Measurements from ENCODE around the gene BRINP2.

Gene BRINP2

GRCh38 chr1:177281901-177282300 is 111.1 kb downstream of the BRINP2 start:
- Histone ChIP-seq H3K4me3 (no peak overlapping the region), H3K27ac (no peak overlapping the region), H3K9me3 (ENCODE audit: low read depth, low read length) (no peaks in the 10 kb centered on the region), H3K9ac (ENCODE audit: insufficient read length) (no peak overlapping the region), H3K36me3 (ENCODE audit: insufficient read depth, low read length) (no peaks in the 10 kb centered on the region)
- DNase-seq (ENCODE audit: low read depth, low spot score): no peak
- TF ChIP-seq FOXP2 (optimal IDR thresholded peaks at IDR 0.05; ENCODE audit: control extremely low read depth, extremely low read length, insufficient read depth) (no peak), EZH2 (IDR thresholded peaks at IDR 0.05) (no peak), POLR2AphosphoS5 (IDR thresholded peaks at IDR 0.05; ENCODE audit: borderline replicate concordance, low read depth, low read length) (no peak)

GRCh38 chr1:177282976-177283375 is 112.2 kb downstream of the BRINP2 start:
- Histone ChIP-seq H3K9ac (ENCODE audit: insufficient read length) (no peak overlapping the region), H3K9me3 (ENCODE audit: low read depth, low read length) (no peaks in the 10 kb centered on the region), H3K4me3 (no peak overlapping the region), H3K27ac (no peak overlapping the region), H3K36me3 (ENCODE audit: insufficient read depth, low read length) (no peaks in the 10 kb centered on the region)
- no peak for DNase-seq (ENCODE audit: low read depth, low spot score)
- no peak for TF ChIP-seq EZH2 (IDR thresholded peaks at IDR 0.05)
- TF ChIP-seq FOXP2 (optimal IDR thresholded peaks at IDR 0.05; ENCODE audit: control extremely low read depth, extremely low read length, insufficient read depth): no peak
- TF ChIP-seq POLR2AphosphoS5 (IDR thresholded peaks at IDR 0.05; ENCODE audit: borderline replicate concordance, low read depth, low read length): no peak

GRCh38 chr1:177283380-177283779 is 112.6 kb downstream of the BRINP2 start:
- Histone ChIP-seq H3K9me3 (ENCODE audit: low read depth, low read length) (no peaks in the 10 kb centered on the region), H3K36me3 (ENCODE audit: insufficient read depth, low read length) (no peaks in the 10 kb centered on the region), H3K4me3 (no peak overlapping the region), H3K27ac (no peak overlapping the region), H3K9ac (ENCODE audit: insufficient read length) (no peak overlapping the region)
- no peak for TF ChIP-seq EZH2 (IDR thresholded peaks at IDR 0.05)
- TF ChIP-seq POLR2AphosphoS5 (IDR thresholded peaks at IDR 0.05; ENCODE audit: borderline replicate concordance, low read depth, low read length): no peak
- no peak for TF ChIP-seq FOXP2 (optimal IDR thresholded peaks at IDR 0.05; ENCODE audit: control extremely low read depth, extremely low read length, insufficient read depth)
- no peak for DNase-seq (ENCODE audit: low read depth, low spot score)

- H3K4me3 ChIP-seq: no peak overlapping the region
- H3K9me3 ChIP-seq (ENCODE audit: low read depth, low read length): no peaks in the 10 kb centered on the region
- DNase-seq (ENCODE audit: low read depth, low spot score): no peak
- TF ChIP-seq POLR2AphosphoS5 (IDR thresholded peaks at IDR 0.05; ENCODE audit: borderline replicate concordance, low read depth, low read length): no peak
- no peak for TF ChIP-seq FOXP2 (optimal IDR thresholded peaks at IDR 0.05; ENCODE audit: control extremely low read depth, extremely low read length, insufficient read depth)
- no peak for TF ChIP-seq EZH2 (IDR thresholded peaks at IDR 0.05)
- H3K9ac ChIP-seq (ENCODE audit: insufficient read length): no peak overlapping the region
- H3K36me3 ChIP-seq (ENCODE audit: insufficient read depth, low read length): no peaks in the 10 kb centered on the region
- H3K27ac ChIP-seq: no peak overlapping the region
Measured at GRCh38 chr1:177286396-177286795, 115.6 kb downstream of the BRINP2 start.

- no peak overlapping the region for H3K4me3 ChIP-seq
- H3K27ac ChIP-seq: no peak overlapping the region
- TF ChIP-seq EZH2 (IDR thresholded peaks at IDR 0.05): no peak
- no peak for TF ChIP-seq POLR2AphosphoS5 (IDR thresholded peaks at IDR 0.05; ENCODE audit: borderline replicate concordance, low read depth, low read length)
- TF ChIP-seq FOXP2 (optimal IDR thresholded peaks at IDR 0.05; ENCODE audit: control extremely low read depth, extremely low read length, insufficient read depth): no peak
Measured at GRCh38 chr1:177287270-177287669, 116.5 kb downstream of the BRINP2 start.

GRCh38 chr1:177287994-177288393 is 117.2 kb downstream of the BRINP2 start:
- DNase-seq (ENCODE audit: low read depth, low spot score): no peak
- Histone ChIP-seq H3K36me3 (ENCODE audit: insufficient read depth, low read length) (no peaks in the 10 kb centered on the region), H3K27ac (no peak overlapping the region), H3K9ac (ENCODE audit: insufficient read length) (no peak overlapping the region), H3K4me3 (no peak overlapping the region), H3K9me3 (ENCODE audit: low read depth, low read length) (no peaks in the 10 kb centered on the region)
- TF ChIP-seq FOXP2 (optimal IDR thresholded peaks at IDR 0.05; ENCODE audit: control extremely low read depth, extremely low read length, insufficient read depth) (no peak), POLR2AphosphoS5 (IDR thresholded peaks at IDR 0.05; ENCODE audit: borderline replicate concordance, low read depth, low read length) (no peak), EZH2 (IDR thresholded peaks at IDR 0.05) (no peak)

More at GRCh38 chr1:177287270-177287669, 116.5 kb downstream of the BRINP2 start:
- no peaks in the 10 kb centered on the region for H3K36me3 ChIP-seq (ENCODE audit: insufficient read depth, low read length)
- no peak overlapping the region for H3K9ac ChIP-seq (ENCODE audit: insufficient read length)
- DNase-seq (ENCODE audit: low read depth, low spot score): no peak
- H3K9me3 ChIP-seq (ENCODE audit: low read depth, low read length): no peaks in the 10 kb centered on the region

- Histone ChIP-seq H3K4me3 (no peak overlapping the region), H3K9ac (ENCODE audit: insufficient read length) (no peak overlapping the region), H3K9me3 (ENCODE audit: low read depth, low read length) (no peaks in the 10 kb centered on the region), H3K27ac (no peak overlapping the region), H3K36me3 (ENCODE audit: insufficient read depth, low read length) (no peaks in the 10 kb centered on the region)
- TF ChIP-seq POLR2AphosphoS5 (IDR thresholded peaks at IDR 0.05; ENCODE audit: borderline replicate concordance, low read depth, low read length) (no peak), FOXP2 (optimal IDR thresholded peaks at IDR 0.05; ENCODE audit: control extremely low read depth, extremely low read length, insufficient read depth) (no peak), EZH2 (IDR thresholded peaks at IDR 0.05) (no peak)
- DNase-seq (ENCODE audit: low read depth, low spot score): no peak
Measured at GRCh38 chr1:177289532-177289931, 118.8 kb downstream of the BRINP2 start.

GRCh38 chr1:177300431-177300830 is 129.7 kb downstream of the BRINP2 start:
- DNase-seq (ENCODE audit: low read depth, low spot score): no peak
- H3K36me3 ChIP-seq (ENCODE audit: insufficient read depth, low read length): no peaks in the 10 kb centered on the region
- no peak overlapping the region for H3K4me3 ChIP-seq
- no peak overlapping the region for H3K27ac ChIP-seq
- TF ChIP-seq POLR2AphosphoS5 (IDR thresholded peaks at IDR 0.05; ENCODE audit: borderline replicate concordance, low read depth, low read length) (no peak), FOXP2 (optimal IDR thresholded peaks at IDR 0.05; ENCODE audit: control extremely low read depth, extremely low read length, insufficient read depth) (no peak), EZH2 (IDR thresholded peaks at IDR 0.05) (no peak)
- no peaks in the 10 kb centered on the region for H3K9me3 ChIP-seq (ENCODE audit: low read depth, low read length)
- H3K9ac ChIP-seq (ENCODE audit: insufficient read length): no peak overlapping the region

- TF ChIP-seq EZH2 (IDR thresholded peaks at IDR 0.05): no peak
- no peak for TF ChIP-seq FOXP2 (optimal IDR thresholded peaks at IDR 0.05; ENCODE audit: control extremely low read depth, extremely low read length, insufficient read depth)
- TF ChIP-seq POLR2AphosphoS5 (IDR thresholded peaks at IDR 0.05; ENCODE audit: borderline replicate concordance, low read depth, low read length): no peak
- Histone ChIP-seq H3K9me3 (ENCODE audit: low read depth, low read length) (no peaks in the 10 kb centered on the region), H3K4me3 (no peak overlapping the region), H3K36me3 (ENCODE audit: insufficient read depth, low read length) (no peaks in the 10 kb centered on the region), H3K9ac (ENCODE audit: insufficient read length) (no peak overlapping the region), H3K27ac (no peak overlapping the region)
- no peak for DNase-seq (ENCODE audit: low read depth, low spot score)
Measured at GRCh38 chr1:177301425-177302124, 130.8 kb downstream of the BRINP2 start.
